Fibroblast of mammary gland (primary cell): ENCODE measurements around the gene SIX5.

ENCODE experiments used
- DNase-seq: peaks from one replicate; pipeline ENCODE4 v3.0.0-alpha.2; 2010; ENCODE audit warnings: low read depth
- H3K4me3 ChIP-seq: 2 replicates; pipeline ENCODE4 v1.5.1; 2011; ENCODE audit warnings: low read depth, mild to moderate bottlenecking, low read length, moderate library complexity; ENCODE audit not compliant: control insufficient read depth
- TF ChIP-seq, protein P1 (sequence below): conservative IDR thresholded peaks from 2 replicates; pipeline ENCODE4 v1.5.1; 2011; ENCODE audit warnings: low read depth, low read length, inconsistent platforms; ENCODE audit not compliant: control insufficient read depth, insufficient read depth

Gene SIX5

DNA sequence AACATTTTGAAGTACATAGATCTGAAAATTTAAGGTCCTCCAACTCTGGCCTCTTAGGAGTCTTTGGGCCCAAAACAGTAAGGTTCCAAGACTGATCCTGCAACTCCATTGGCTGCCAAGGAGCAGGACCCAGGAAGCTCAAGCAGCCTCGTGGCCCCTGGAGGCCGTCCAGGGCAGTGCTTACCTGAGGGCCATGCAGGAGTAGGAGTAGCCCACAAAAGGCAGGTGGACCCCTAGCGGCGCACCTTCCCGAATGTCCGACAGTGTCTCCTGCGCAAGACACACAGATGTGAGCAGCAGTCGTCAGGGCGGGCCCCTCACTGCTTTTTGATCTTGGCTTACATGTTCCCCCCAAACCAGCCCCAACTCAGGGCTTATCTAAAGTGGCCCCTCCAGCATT is 5.7 kb upstream of the SIX5 start:
- TF ChIP-seq, protein P1, sequence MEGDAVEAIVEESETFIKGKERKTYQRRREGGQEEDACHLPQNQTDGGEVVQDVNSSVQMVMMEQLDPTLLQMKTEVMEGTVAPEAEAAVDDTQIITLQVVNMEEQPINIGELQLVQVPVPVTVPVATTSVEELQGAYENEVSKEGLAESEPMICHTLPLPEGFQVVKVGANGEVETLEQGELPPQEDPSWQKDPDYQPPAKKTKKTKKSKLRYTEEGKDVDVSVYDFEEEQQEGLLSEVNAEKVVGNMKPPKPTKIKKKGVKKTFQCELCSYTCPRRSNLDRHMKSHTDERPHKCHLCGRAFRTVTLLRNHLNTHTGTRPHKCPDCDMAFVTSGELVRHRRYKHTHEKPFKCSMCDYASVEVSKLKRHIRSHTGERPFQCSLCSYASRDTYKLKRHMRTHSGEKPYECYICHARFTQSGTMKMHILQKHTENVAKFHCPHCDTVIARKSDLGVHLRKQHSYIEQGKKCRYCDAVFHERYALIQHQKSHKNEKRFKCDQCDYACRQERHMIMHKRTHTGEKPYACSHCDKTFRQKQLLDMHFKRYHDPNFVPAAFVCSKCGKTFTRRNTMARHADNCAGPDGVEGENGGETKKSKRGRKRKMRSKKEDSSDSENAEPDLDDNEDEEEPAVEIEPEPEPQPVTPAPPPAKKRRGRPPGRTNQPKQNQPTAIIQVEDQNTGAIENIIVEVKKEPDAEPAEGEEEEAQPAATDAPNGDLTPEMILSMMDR: no peak
- DNase-seq: no peak
- H3K4me3 ChIP-seq: no peak overlapping the region

DNA sequence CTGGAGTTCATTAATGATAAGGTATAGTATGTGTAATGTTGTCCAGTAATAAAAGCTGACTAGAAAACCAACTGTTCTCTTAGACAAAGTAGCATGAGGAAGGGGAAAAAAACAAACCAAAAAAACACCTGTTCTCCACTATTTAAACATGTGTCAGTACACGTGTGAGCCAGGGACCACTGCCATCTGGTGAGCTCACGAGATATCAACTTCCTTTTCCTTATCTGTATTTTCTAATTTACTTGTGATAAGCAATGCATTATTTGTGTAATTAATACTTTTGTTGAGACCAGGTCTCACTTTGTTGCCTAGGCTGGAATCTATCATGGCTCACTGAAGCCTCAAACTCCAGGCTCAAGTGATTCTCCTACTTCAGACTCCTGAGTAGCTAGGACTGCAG is 4.3 kb upstream of the SIX5 start:
- no peak overlapping the region for H3K4me3 ChIP-seq
- TF ChIP-seq, protein P1: no peak
- no peak for DNase-seq

DNA sequence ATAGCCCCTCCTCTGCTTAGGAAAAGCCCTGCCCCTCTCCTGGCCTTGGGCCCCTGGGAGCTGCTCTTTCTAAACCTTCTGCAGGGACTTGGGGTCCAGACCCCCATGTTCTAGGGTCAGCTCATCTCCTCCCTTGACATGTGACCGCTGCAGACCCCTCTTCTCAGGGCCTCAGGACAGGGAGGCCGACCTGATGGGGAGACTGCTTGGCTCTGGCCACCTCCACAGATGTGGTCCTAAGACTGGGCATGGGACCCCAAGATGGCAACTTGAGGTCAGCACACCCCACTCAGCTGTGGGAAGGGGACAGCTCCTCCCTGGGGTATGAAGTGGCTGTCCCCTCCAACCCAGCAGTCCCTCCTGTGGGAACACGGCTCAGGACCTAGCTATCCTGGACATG is 3.9 kb upstream of the SIX5 start:
- H3K4me3 ChIP-seq: no peak overlapping the region
- DNase-seq: no peak
- TF ChIP-seq, protein P1: no peak

DNA sequence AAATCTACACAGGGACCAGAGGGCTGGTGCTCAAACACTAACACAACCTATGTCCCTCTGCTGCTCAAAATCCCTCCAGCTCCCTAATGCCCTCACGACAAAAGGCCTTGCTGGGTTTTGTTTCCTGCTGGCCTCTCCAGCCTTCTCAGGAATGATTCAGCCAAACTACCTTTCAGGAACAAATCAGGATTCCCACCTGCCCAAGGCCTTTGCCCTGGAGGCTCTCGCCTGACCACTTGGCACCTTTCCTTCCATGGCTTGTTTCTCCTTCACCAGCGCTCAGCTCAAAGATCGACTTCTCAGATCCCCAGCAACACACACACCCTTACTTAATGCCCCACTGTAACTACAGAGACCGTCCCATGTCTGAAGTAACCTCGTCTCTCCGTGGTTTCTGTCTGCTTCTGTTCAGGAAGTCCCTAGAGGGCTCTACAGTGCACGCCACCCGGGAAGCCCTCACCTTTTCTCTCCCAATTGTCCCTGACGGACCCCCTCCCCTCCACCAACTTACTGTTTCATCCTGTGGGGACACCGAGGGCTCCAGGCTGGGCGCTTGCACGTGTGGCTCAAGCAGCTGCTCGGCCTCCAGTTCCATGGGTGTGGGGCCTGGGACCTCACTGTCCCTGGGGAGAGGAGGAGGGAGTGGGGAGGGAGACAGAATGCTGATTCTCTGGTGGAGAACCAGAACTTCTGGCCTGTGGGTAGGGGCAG is 3.2 kb upstream of the SIX5 start:
- DNase-seq: no peak
- no peak overlapping the region for H3K4me3 ChIP-seq
- TF ChIP-seq, protein P1: no peak

DNA sequence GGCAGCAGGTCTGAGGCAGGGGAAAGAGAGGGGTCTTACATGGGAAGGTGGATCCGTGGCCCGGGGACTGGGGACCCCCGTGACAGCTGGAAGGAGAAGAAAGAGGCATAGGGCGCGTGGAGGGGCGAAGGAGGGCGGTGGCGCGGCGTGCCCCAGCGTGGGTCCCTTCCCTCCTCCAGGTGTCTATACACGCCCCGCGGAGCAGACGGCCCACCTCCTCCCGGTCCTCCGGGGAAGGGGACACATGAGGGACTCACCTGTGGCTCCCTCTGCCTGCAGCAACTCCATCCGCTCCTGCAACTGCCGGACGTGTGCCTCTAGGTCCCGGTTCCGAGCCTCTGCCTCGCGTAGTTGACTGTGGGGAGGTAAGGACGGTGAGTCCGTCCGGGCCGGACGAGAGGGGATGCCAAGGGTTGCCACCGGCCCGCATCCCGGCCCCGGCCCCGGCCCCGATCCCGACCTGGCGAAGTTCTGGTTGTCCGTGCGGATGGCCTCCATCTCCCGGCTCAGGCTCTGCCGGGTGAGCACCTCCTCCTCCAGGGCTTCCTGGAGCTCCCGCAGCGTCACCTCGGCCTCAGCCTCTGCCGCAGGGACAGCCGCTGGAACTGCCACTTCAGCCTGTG is 2.4 kb upstream of the SIX5 start:
- H3K4me3 ChIP-seq: no peak overlapping the region
- DNase-seq: no peak
- TF ChIP-seq, protein P1: no peak

DNA sequence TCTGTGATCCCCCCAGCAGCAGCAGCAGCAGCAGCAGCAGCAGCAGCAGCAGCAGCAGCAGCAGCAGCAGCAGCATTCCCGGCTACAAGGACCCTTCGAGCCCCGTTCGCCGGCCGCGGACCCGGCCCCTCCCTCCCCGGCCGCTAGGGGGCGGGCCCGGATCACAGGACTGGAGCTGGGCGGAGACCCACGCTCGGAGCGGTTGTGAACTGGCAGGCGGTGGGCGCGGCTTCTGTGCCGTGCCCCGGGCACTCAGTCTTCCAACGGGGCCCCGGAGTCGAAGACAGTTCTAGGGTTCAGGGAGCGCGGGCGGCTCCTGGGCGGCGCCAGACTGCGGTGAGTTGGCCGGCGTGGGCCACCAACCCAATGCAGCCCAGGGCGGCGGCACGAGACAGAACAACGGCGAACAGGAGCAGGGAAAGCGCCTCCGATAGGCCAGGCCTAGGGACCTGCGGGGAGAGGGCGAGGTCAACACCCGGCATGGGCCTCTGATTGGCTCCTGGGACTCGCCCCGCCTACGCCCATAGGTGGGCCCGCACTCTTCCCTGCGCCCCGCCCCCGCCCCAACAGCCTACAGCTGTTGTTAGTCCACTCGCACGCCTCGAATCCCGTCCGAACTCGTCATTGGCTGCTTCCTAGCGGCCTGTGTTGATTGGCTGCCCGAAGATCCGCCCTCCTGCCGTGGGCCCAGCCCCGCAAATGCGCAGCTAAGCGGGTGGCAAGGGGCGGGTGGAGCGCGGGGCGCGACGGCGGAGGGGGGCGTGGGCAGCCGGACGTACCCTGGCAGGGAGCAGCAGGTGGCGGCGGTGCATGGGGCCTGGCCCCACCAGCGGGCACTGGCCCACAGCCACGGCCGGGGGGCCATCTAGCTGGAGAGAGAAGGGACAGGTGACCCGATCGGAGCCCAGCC is 1.4 kb upstream of the SIX5 start:
- DNase-seq: peak; percentile 97
- peak overlapping the region; percentile 59 for H3K4me3 ChIP-seq

More for the DNA sequence above, 1.4 kb upstream of the SIX5 start:
- TF ChIP-seq, protein P1: peak; percentile 49
